Neuronal stem cell (in vitro differentiated cells): ENCODE measurements around the gene GRIA4.

ENCODE experiments used
- DNase-seq: peaks from one replicate; pipeline ENCODE4 v3.0.0-alpha.2; 2013; ENCODE audit warnings: low spot score
- H2AFZ ChIP-seq: one replicate; pipeline ENCODE4 v1.6.1; 2013; ENCODE audit warnings: mild to moderate bottlenecking, low read length, inconsistent platforms
- H2AK5ac ChIP-seq: 2 replicates; pipeline ENCODE4 v1.6.1; 2013; ENCODE audit warnings: low read depth, mild to moderate bottlenecking, inconsistent platforms, low read length, moderate library complexity, mixed read lengths
- H2BK120ac ChIP-seq: 2 replicates; pipeline ENCODE4 v1.6.1; 2013; ENCODE audit warnings: low read depth, mild to moderate bottlenecking, inconsistent platforms, low read length, moderate library complexity, mixed read lengths
- H2BK12ac ChIP-seq: one replicate; pipeline ENCODE4 v1.6.1; 2013; ENCODE audit warnings: low read length, inconsistent platforms
- H2BK15ac ChIP-seq: 2 replicates; pipeline ENCODE4 v1.6.1; 2013; ENCODE audit warnings: mild to moderate bottlenecking, low read length, inconsistent platforms, mixed read lengths
- H2BK5ac ChIP-seq: one replicate; pipeline ENCODE4 v1.6.1; 2013; ENCODE audit warnings: inconsistent platforms, mild to moderate bottlenecking, low read length, moderate library complexity
- H3K14ac ChIP-seq: one replicate; pipeline ENCODE4 v1.6.1; 2013; ENCODE audit warnings: low read length, inconsistent platforms
- H3K18ac ChIP-seq: 2 replicates; pipeline ENCODE4 v1.6.1; 2013; ENCODE audit warnings: low read length, inconsistent platforms
- H3K23ac ChIP-seq: 2 replicates; pipeline ENCODE4 v1.6.1; 2013; ENCODE audit warnings: low read depth, mild to moderate bottlenecking, mixed read lengths, low read length, inconsistent platforms; ENCODE audit not compliant: poor library complexity
- H3K27ac ChIP-seq: replicated peaks from 3 replicates; pipeline ENCODE4 v1.5.1; 2013; ENCODE audit warnings: low read length, inconsistent platforms
- H3K27me3 ChIP-seq, 3 experiments: 2 replicates each; pipeline ENCODE4 v1.6.1; 2013; ENCODE audit warnings: low read length in 3 of 3, mild to moderate bottlenecking in 2 of 3, inconsistent platforms in 1 of 3, low read depth in 1 of 3, mixed read lengths in 1 of 3, moderate library complexity in 1 of 3; ENCODE audit not compliant: control insufficient read depth in 3 of 3, insufficient read depth in 3 of 3
- H3K36me3 ChIP-seq, 2 donors: replicated peaks in 1 of 2; 2 replicates each; pipeline ENCODE4 v1.6.1; 2013; ENCODE audit warnings: low read length in 2 of 2; ENCODE audit not compliant: control insufficient read depth in 2 of 2, insufficient read depth in 2 of 2
- H3K4ac ChIP-seq: 2 replicates; pipeline ENCODE4 v1.6.1; 2013; ENCODE audit warnings: inconsistent platforms, mild to moderate bottlenecking, low read length, moderate library complexity
- H3K4me1 ChIP-seq, 2 donors: 1 replicate in 1 of 2; 2 replicates in 1 of 2; pipeline ENCODE4 v1.6.1; 2013; ENCODE audit warnings: low read length in 2 of 2, low read depth in 1 of 2; ENCODE audit not compliant: control insufficient read depth in 2 of 2, insufficient read depth in 1 of 2
- H3K4me2 ChIP-seq: one replicate; pipeline ENCODE4 v1.6.1; 2013; ENCODE audit warnings: mild to moderate bottlenecking, low read length, inconsistent platforms; ENCODE audit not compliant: insufficient read depth, poor library complexity, severe bottlenecking
- H3K4me3 ChIP-seq, 2 donors: 2 replicates each; pipeline ENCODE4 v1.5.1; 2013; ENCODE audit warnings: low read length in 2 of 2, mild to moderate bottlenecking in 2 of 2, inconsistent platforms in 1 of 2, moderate library complexity in 1 of 2
- H3K79me1 ChIP-seq: one replicate; pipeline ENCODE4 v1.6.1; 2013; ENCODE audit warnings: low read depth, mild to moderate bottlenecking, inconsistent platforms, low read length, moderate library complexity
- H3K9ac ChIP-seq: one replicate; pipeline ENCODE4 v1.6.1; 2013; ENCODE audit warnings: mild to moderate bottlenecking, low read depth, low read length, inconsistent platforms; ENCODE audit not compliant: poor library complexity
- H3K9me3 ChIP-seq, 2 donors: replicated peaks in 1 of 2; 2 replicates each; pipeline versions ENCODE3 to v1.6.1; 2013; ENCODE audit warnings: low read length in 2 of 2, mild to moderate bottlenecking in 2 of 2, inconsistent platforms in 1 of 2, low read depth in 1 of 2, mixed read lengths in 1 of 2, moderate library complexity in 1 of 2; ENCODE audit not compliant: control insufficient read depth in 2 of 2, insufficient read depth in 1 of 2
- H4K8ac ChIP-seq: one replicate; pipeline ENCODE4 v1.6.1; 2013; ENCODE audit warnings: low read depth, mild to moderate bottlenecking, inconsistent platforms, low read length, moderate library complexity
- H4K91ac ChIP-seq: one replicate; pipeline ENCODE4 v1.6.1; 2013; ENCODE audit warnings: low read length, low read depth, mild to moderate bottlenecking, inconsistent platforms; ENCODE audit not compliant: poor library complexity
- WGBS, 2 donors: extraction: QIAGEN DNeasy Blood & Tissue Kit; methylation state at CpG; one replicate each; pipeline ENCODE4 v1.1.7; 2013; ENCODE audit warnings: missing lambda C conversion rate in 2 of 2, mixed read lengths in 1 of 2; ENCODE audit not compliant: insufficient read length in 2 of 2, insufficient replicate concordance in 1 of 2; ENCODE audit errors: extremely low coverage in 2 of 2; 5-methylcytosine and 5-hydroxymethylcytosine counted together

Gene GRIA4

DNA sequence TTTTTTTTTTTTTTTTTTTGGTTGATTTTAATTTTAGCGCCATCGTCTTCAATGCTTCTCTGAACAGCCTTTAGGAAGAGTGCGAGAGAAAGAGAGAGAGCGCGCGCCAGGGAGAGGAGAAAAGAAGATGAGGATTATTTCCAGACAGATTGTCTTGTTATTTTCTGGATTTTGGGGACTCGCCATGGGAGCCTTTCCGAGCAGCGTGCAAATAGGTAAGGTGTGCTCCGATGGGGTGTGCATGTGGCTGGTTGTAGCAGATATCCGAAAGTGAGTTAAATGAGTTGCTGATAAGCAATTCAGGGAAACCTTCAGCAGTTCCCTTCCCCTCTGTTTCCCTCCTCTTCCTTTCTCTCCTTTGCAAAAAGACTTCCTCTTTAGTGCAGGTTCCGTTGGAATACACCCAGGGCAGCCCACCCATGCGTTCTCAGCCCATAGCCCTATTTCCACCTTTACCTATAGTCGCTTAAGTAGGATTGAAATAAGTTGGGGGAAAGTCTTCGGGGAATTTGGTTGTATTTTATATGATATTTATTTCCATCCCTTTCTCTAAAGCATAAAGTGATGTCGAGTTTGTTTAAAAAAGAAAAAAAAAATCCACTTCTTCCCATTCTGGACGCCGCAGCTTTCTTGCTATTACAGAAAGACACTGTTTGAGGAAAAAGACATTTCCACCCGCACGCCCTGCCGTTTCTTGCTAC, 1.1 kb downstream of the GRIA4 start:
- DNase-seq, result no peak
- H3K18ac ChIP-seq, result no peak overlapping the region
- H3K36me3 ChIP-seq, result no peaks in the 10 kb centered on the region
- H4K91ac ChIP-seq, result no peak overlapping the region
- H2BK12ac ChIP-seq, result no peak overlapping the region
- no peak overlapping the region for H4K8ac ChIP-seq
- no peak overlapping the region for H2AK5ac ChIP-seq
- H3K9ac ChIP-seq, result no peak overlapping the region
- no peaks in the 10 kb centered on the region for H3K79me1 ChIP-seq
- H3K23ac ChIP-seq, result no peak overlapping the region
- peak overlapping the region; percentile 95 for H2AFZ ChIP-seq
- H3K4ac ChIP-seq, result no peak overlapping the region
- no CpG with 5 or more reads among the region's 21 CpGs for WGBS, 2 donors
- no peak overlapping the region for H2BK15ac ChIP-seq
- H3K4me3 ChIP-seq, result peak overlapping the region; percentile 63 to 81
- H3K9me3 ChIP-seq, result no peaks in the 10 kb centered on the region
- no peak overlapping the region for H2BK120ac ChIP-seq
- peak overlapping the region; percentile 86 for H3K4me2 ChIP-seq
- H3K27ac ChIP-seq, result no peak overlapping the region
- H3K4me1 ChIP-seq, result peaks cover 8 to 18% of the 10 kb centered on the region in 2 donors
- H3K27me3 ChIP-seq, result peaks cover 0 to 3% (median 0%) of the 10 kb centered on the region in 3 experiments
- no peak overlapping the region for H3K14ac ChIP-seq
- H2BK5ac ChIP-seq, result no peak overlapping the region

DNA sequence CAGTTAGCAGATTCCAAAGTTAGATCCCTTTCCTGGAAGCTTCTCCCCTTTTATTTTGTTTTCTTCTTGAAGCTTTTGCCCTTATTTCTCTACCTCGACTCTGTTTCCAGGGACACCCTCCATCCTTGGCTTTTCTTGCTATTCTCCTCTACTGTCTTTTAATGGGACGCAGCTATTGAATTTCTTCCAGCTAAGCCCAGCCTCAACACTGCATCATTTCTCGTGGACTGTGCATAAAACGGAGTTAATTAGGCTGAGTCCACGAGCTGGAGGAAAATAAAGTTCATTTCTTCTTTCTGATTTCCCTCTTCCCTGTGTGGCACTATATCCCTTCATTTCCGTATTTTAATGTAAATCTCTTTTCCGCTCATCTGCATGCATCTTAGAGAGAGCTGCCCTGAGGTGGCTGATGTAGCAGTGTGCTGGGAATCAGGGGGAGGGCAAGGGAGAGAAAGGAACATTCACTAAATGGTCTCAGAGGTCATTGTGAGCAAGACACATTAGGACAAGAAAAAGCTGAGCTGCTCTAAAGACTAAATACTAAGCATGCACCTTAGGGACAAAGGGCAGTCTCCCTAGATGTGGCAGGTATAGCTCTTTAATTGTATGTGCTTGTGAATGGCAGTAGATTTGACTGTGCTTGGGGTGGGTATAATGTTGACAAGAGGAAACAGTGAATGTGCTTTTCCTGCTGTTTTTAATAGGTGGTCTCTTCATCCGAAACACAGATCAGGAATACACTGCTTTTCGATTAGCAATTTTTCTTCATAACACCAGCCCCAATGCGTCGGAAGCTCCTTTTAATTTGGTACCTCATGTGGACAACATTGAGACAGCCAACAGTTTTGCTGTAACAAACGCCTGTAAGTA, 1.9 kb downstream of the GRIA4 start:
- Histone ChIP-seq H4K8ac (no peak overlapping the region), H2AFZ (peak overlapping the region; percentile 95), H2BK5ac (no peak overlapping the region), H3K27ac (no peak overlapping the region), H3K4me3 (peak overlapping the region; percentile 31 to 63), H3K14ac (no peak overlapping the region), H2BK15ac (no peak overlapping the region), H3K4ac (no peak overlapping the region), H3K4me1 (peaks cover 8 to 18% of the 10 kb centered on the region in 2 donors), H2BK12ac (no peak overlapping the region), H3K23ac (no peak overlapping the region), H3K9ac (no peak overlapping the region), H3K79me1 (no peaks in the 10 kb centered on the region), H3K27me3 (peaks cover 0 to 3% (median 0%) of the 10 kb centered on the region in 3 experiments), H2AK5ac (no peak overlapping the region), H3K18ac (no peak overlapping the region), H2BK120ac (no peak overlapping the region), H3K4me2 (peak overlapping the region; percentile 34), H3K9me3 (no peaks in the 10 kb centered on the region), H3K36me3 (no peaks in the 10 kb centered on the region), H4K91ac (no peak overlapping the region)
- no peak for DNase-seq
- WGBS, 2 donors, result no CpG with 5 or more reads among the region's 12 CpGs

DNA sequence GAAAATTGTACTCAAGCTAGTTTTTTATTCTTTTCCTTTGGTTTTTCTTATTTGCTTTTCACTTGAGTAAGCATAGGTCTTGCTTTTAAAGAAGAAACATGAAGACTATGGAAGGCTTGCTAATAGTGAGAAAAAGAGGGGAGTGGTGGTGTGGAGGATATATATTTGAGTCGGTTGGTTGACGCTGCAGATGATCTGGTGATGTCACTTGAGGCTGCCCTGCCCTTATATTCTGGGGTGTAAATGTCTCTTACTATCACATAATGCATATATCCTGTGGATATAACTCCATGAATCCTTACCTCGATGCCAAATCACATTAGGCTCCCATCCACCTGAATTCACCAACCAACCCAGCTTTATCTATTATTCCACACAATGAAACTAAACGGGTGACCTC, 2.9 kb downstream of the GRIA4 start:
- no peak for DNase-seq

DNA sequence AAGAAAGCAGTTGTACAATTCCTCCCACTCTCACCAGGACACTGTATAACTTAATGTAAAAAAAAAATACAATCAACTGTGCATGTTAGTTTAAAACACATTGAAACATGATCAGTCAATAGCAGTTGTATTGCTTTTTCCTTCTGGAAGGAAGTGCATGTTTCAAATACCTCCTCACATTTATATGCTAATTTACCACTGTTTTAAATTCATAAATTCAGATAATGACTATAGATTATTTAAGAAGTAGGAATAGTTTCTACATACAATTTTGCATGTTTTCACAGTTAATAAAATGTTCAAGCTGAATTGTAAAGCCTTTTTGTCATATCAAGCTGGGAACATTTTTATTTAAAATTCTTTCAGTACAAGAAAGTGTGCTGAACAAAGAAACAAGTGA, 3.3 kb downstream of the GRIA4 start:
- Histone ChIP-seq H3K23ac (no peak overlapping the region), H2BK15ac (no peak overlapping the region), H3K9me3 (no peaks in the 10 kb centered on the region), H3K27ac (no peak overlapping the region), H2BK120ac (no peak overlapping the region), H2AFZ (no peak overlapping the region), H3K4me1 (peaks cover 8 to 18% of the 10 kb centered on the region in 2 donors), H3K27me3 (peaks cover 0 to 3% (median 0%) of the 10 kb centered on the region in 3 experiments), H3K79me1 (no peaks in the 10 kb centered on the region), H3K9ac (no peak overlapping the region), H3K4ac (no peak overlapping the region), H4K91ac (no peak overlapping the region), H3K4me3 (no peak overlapping the region), H3K36me3 (no peaks in the 10 kb centered on the region), H4K8ac (no peak overlapping the region), H3K18ac (no peak overlapping the region), H3K4me2 (no peak overlapping the region), H3K14ac (no peak overlapping the region), H2AK5ac (no peak overlapping the region), H2BK5ac (no peak overlapping the region), H2BK12ac (no peak overlapping the region)
- DNase-seq, result no peak

More for the DNA sequence above, 2.9 kb downstream of the GRIA4 start:
- no peak overlapping the region for H3K23ac ChIP-seq
- H3K4me3 ChIP-seq, result no peak overlapping the region
- no peak overlapping the region for H2BK5ac ChIP-seq
- H2AFZ ChIP-seq, result no peak overlapping the region
- H3K4ac ChIP-seq, result no peak overlapping the region
- no peak overlapping the region for H2AK5ac ChIP-seq
- H4K91ac ChIP-seq, result no peak overlapping the region
- peaks cover 0 to 3% (median 0%) of the 10 kb centered on the region in 3 experiments for H3K27me3 ChIP-seq
- peaks cover 8 to 18% of the 10 kb centered on the region in 2 donors for H3K4me1 ChIP-seq
- no peak overlapping the region for H4K8ac ChIP-seq
- WGBS, 2 donors, result 100% methylated on average over 1 of the region's 4 CpGs; no CpG with 5 or more reads in 1 of the 2 donors
- H2BK120ac ChIP-seq, result no peak overlapping the region
- no peaks in the 10 kb centered on the region for H3K9me3 ChIP-seq
- H2BK12ac ChIP-seq, result no peak overlapping the region
- no peaks in the 10 kb centered on the region for H3K79me1 ChIP-seq
- H3K36me3 ChIP-seq, result no peaks in the 10 kb centered on the region
- H3K27ac ChIP-seq, result no peak overlapping the region
- H3K9ac ChIP-seq, result no peak overlapping the region
- H3K4me2 ChIP-seq, result no peak overlapping the region
- no peak overlapping the region for H3K18ac ChIP-seq
- H3K14ac ChIP-seq, result no peak overlapping the region
- H2BK15ac ChIP-seq, result no peak overlapping the region
